HG03457 (cell line): ENCODE data around the gene CEP104.

Experiments
- ATAC-seq: cut with Tn5 transposase; IDR thresholded peaks from one replicate; pipeline ENCODE4 v1.9.1; 2021; ENCODE audit warnings: moderate number of reproducible peaks; ENCODE audit not compliant: unreplicated experiment

CEP104 gene

DNA sequence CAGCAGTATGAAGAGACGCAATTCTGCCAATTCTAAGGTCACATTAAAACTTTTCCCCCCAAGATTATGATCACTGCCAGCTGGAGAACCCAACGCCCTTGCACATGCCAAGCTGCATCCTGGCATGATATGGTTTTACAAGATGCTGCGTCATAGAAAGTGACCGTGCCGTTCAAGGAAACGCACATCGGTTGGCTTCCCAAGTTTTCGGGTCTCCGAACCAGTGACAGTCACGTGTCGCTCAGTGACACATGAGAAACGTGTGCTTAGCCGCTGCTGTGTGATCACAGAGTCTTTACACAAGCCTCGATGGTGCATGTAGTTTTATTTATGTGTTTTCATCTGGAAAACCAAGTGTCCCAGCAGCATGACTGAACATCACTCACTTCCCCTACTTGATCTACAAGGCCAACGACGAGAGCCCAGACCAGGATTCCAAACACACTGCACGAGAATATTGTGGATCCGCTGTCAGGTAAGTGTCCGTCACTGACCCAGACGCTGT lies 77.0 kb downstream of the CEP104 start:
- ATAC-seq = no peak

DNA sequence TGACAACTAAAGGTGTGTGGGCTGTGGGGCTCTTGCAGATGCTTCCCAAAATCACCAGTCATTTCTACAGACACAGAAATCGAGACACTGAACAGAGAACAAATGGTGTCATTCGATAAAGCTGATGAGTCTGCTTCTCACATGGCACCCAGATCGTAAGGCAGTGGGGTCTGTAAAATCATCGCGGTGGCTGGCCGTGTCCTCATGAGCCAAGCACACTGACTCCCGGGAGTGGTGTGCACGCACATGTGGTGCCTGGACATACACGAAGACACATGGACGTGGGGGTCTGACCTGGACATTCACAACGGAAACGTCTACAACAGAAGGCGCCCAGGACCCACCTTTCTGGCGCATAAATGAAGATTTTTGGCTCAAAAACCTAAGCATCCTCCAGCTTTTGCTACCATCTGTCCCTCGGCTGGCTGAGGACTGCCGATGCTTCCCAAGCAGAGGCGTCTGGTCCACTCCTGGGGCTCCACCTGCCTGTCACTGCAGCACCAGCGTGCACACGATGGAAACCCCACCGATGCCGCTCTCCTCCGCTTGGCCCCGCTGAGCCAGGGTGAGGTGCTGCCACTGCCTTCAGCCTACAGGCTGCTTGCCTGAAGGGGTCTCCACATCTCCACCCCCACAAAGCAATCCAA lies 77.6 kb downstream of the CEP104 start:
- ATAC-seq = no peak

DNA sequence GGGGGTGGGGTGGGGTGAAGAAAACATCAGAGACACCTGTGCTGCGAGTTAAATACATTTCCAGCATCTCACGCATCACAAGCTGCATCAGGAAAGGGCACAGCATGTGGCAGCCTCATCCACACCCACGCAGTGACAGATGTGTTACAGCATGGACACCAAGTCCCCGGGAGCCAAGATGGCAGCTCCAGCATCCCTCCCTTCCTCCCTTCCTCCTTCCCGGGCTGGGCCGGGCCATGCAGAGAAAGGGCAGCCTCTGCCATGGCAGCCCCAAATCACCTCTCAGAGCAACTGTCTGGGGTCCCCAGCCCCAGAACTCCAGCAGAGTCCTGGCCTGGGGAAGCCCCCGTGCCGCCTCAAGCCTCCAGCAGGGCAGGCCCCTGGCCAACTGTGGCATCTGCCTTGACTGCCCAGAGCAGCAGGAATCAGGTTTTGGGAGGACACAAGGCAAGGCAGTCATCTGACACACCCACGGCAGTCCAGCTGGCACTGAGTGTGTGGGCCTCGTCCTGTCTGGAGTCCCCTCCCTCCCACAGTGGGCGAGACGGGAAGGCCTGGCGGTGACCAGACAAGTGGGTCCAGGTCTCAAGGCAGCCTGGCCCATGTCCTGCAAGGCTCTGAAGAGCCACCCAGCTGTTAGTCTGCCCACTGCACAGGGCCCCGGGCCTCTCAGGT lies 78.3 kb downstream of the CEP104 start:
- no peak for ATAC-seq

DNA sequence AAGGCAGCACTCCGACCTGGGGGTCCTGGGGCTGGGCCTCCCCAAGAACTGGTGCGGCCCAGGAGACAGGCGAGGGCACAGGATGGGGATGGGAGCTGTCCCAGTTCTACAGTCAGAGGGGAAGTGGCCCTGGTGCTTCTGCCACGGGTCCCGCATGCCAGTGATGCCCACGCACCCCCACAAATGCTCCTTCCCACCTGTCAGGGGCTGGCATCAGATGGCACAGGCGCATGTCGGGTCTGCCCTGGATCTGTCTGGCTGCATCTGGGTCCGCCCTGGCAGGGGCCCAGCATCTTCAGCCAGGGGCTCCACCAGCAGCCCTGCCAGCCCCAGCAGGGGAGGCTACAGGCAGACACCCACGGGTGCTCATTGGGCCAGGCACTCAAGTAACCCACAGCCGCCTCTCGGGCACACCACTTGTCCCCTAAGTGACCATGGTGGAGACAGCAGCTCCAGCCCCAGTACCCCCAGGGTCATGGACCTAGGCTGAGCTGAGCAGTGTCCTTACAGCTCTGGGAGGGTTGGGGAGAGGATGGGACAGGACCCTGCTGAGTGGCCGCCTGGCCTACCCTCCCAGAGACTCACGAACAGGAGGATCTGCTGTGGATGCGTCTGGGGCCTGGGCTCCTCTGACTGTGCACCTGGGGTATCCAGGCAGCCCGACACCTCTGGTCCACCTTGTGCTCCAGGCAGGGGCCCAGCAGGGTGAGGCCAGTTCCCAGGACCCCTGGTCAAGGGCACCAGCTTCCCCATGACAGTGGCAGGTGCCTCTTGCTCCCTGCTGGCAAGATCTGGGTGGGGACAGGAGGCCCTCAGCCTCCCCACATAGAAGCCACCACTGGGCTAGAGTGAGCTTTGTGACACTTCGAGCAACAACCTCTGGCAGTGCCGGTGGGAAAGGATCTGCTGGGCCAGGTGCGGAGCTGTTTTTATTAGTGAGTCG lies 79.1 kb downstream of the CEP104 start:
- ATAC-seq = no peak

- ATAC-seq = no peak
Observed at GRCh38 chr1:3777078-3777547, 79.9 kb downstream of the CEP104 start.

DNA sequence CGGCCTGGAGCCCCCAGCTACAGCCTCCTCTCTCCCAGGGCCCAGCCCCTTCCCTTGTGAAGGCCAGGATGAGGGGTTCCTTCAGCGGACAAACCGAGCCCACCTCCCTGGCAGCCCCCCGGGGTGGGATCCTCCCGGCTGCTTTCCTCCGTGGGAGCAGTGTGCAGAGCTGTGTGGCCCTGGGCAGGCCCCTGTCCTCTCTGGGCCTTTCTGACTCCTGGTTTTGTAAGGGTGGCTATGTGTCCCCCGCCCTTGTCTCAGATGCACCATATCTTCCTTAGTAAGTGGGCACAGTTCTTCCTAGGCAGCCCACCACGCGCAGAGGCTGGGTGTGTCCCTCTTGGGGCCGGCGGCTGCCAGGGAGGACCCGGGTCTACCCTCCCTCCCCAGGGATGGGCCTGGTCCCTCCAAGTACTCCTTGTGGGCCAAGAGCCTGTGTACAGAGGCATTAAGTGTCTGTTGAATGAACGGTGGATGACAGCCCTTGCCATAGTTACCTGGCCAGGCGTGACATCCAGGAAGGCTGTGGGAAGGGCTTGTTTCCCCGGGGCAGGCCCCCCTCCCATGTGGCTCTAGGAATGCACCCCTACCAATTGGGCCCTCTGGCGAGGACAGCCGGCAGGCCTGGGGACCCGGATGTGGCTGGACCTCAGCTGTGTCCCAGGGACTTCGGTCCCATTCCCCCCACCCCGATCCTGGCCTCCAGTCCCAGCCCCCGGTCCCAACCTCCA lies 80.6 kb downstream of the CEP104 start:
- ATAC-seq = no peak

DNA sequence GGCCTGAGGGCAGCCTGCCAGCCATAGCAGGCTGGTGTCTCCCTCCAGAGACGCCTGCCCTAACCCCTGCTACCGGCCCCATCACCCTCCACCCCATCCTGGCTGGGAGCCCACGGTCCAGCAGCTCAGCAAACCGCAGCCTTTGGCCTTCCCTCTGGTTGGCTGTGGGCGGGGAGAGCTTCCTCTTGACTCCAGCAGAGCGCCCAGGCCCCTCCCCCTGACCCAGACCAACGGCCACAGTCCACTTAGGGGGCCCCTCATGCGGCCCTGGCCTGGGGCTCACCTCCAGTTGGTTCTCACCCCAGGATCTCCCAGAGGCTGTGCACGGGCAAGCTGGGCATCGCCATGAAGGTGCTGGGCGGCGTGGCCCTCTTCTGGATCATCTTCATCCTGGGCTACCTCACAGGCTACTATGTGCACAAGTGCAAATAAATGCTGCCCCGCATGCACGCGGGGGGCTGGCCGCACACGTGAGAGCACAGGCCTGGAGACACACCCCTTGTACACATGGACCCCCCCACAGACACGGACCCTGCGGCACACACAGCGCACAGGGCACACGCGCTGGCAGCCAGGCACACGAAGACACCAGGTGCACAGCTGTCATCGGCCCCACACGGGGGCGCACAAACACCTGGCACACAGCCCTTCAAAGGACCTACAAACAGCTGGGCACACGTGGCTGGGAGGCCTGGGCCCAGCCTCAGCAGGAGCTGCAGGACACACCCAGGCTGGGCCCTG lies 81.4 kb downstream of the CEP104 start:
- ATAC-seq = no peak

DNA sequence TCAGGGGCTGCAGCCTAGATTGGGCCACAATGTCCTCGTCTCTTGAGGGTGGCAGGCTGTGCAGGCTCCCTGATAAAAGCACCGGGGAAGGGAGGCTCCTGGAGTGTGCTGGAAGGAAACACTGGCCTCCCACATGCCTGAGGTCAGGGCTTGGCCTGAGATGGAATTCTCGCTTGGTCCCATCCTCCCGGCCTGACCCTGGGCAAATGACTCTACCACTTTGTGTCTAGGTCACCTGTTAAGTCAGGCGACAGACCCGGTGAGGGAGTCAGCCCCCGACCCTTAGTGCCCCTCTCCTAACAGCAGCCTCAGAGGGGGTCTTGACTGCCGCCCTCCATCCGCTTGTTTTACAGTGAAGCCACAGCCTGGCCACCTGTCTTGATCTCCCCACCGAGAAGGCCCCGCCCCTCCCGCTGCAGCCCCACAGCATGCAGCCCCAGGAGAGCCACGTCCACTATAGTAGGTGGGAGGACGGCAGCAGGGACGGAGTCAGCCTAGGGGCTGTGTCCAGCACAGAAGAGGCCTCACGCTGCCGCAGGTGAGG lies 82.0 kb downstream of the CEP104 start:
- no peak for ATAC-seq

GRCh38 chr1:3774276-3774945 lies 82.6 kb downstream of the CEP104 start:
- no peak for ATAC-seq

- ATAC-seq = no peak
Observed at GRCh38 chr1:3773572-3774275, 83.3 kb downstream of the CEP104 start.

- no peak for ATAC-seq
Observed at GRCh38 chr1:3772715-3773571, 84.1 kb downstream of the CEP104 start, which contains the start of gene SMIM1. TSS of gene SMIM1 (plus strand) at chr1:3772749. CDS start at chr1:3775374, 2,625 bp downstream.

DNA sequence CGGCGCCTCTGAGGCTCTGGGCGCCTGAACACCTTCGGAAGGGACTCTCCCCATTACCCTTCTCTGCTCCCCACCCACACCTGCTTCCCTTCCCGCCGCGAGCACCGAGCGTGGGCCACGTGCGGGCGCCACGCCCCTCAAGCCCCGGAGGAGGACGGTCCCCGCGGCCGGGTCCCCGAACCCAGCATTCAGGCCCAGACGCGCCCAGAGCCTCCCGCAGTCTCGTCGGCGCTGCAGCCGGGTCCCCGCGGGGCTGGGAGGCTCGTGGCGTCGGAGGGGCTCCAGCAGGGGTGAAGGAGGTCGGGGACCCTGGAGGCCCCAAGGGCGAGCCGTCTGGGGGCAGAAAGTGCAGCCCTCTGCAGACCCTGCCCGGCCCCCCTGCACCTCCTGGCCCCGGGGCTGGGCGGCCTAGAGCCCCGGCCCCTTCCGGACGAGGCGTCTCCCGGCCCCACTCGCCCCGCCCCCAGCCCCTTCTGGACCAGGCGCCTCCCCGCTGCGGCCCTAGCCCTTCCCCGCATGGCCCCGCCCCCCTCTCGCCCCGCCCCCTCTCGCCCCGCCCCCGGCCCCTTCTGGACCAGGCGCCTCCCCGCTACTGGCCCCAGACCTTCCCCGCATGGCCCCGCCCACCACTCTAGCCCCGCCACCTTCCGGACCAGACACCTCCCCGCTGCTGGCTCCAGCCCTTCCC lies 84.8 kb downstream of the CEP104 start:
- ATAC-seq = no peak

- ATAC-seq = no peak
Observed at GRCh38 chr1:3771108-3772026, 85.6 kb downstream of the CEP104 start.

GRCh38 chr1:3770047-3770765 lies 86.8 kb downstream of the CEP104 start:
- no peak for ATAC-seq

DNA sequence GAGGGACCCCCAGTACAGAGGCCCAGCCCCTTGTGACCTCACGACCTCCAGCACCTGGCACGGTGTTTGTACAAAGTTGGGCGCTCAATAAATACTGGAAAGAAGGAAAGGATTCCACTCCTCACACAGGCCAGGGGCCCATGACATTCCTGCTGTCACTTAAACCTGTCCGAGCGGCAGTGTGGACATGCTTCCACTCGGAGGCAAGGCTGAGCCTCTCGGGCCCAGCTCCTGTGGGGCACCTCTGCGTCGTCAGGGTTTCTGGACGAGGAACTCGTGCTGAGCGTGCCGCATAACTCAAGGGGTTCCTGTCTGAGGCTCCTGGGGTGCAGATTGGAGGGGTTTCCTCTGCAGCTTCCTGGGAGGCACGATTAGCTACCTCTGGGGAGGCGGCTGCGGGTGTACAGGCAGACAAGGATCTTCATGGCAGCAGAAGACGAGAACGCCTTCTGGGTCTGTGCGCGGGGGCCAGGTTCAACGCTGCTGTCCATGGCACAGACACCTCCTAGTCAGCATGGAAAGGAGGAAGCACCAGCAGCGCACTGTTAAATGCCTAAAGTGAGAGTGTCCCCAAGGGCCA lies 88.1 kb downstream of the CEP104 start:
- no peak for ATAC-seq
